GF-D8 (cell line): ENCODE data around the gene ABLIM2.

Experiments
- DNase-seq: peaks from one replicate; lab custom pipeline; 2025; lab: John Stamatoyannopoulos, UW

ABLIM2 gene

GRCh38 chr4:8174970-8175369 is 16.4 kb upstream of the ABLIM2 start:
- no peak for DNase-seq

DNA sequence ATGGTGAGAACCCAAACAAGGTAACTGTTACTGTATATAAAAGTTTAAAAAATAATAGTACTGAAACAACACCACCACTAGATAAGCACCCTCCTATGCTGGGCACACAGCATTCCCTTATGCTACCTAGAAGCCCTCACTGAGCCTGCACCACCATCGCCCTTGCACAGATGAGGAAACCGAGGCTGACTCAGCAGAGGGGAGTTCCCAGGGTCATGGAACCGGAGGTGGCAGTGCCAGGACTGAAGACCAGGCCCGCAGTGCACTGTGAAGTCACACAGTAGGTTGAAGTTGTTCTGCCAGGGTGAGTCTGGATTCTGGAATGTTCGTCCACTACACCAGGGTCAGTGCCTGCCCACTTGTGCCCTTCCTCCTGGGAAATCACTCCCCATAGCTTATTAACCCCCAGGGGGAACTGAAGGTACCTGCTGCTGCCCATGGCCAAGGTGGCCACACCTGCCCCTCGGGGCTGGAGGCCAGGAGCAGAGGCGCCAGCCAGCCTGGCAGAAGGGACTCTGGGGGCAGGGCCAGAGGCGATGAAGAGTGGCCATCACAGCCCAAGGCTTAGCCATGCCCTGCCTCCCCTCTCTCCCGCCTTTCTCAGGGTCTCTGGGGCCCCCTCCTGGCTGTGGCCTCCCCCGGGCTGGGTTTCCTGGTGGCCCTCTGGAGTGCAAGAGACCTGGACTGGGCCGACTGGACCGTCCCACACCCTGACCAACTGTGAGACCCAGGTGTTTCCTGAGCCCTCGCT is 15.1 kb upstream of the ABLIM2 start:
- no peak for DNase-seq

DNA sequence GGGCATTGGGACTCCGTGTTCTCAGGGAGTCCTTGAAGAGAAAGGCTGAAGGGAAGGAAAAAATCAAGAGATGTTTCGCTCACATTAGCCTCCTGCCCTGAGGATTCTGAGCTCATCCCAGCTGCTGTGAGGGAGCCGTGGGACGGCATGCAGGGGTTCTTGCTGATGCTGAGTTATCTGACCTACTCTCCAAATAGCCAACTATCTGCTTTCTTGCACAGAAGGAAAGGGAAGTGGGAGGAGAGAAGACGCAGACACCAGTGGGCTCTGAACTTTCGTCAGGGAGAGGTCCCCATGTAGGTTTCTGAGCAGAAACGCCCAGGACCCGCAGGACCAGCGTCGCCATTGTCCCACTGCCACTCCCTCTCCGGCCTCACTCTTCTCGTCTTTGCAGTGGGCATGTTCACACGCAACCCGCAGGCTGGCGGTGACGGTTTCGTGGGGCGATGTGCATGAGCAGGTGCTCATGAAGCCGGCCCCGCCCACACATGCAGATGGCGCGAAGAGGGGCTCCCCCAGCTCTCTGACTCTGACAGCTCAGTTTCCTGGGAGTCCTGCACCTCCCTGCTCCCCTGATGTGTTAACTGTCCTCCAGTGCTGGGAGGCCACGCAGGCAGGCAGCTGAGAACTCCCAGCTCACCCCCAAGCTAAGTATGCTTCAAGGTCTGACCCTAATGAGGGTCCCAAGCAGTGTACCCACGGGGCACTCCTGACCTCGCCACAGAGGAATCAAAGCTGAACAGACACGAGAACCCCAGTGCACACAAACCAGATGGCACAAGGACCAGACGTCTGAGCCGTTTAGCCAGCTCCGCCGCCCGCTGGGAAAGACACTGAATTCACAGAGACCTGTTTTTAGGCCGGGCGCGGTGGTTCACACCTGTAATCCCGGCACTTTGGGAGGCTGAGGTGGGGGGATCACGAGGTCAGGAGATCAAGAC is 13.6 kb upstream of the ABLIM2 start:
- no peak for DNase-seq

GRCh38 chr4:8171266-8171665 is 12.7 kb upstream of the ABLIM2 start:
- DNase-seq, result no peak

DNA sequence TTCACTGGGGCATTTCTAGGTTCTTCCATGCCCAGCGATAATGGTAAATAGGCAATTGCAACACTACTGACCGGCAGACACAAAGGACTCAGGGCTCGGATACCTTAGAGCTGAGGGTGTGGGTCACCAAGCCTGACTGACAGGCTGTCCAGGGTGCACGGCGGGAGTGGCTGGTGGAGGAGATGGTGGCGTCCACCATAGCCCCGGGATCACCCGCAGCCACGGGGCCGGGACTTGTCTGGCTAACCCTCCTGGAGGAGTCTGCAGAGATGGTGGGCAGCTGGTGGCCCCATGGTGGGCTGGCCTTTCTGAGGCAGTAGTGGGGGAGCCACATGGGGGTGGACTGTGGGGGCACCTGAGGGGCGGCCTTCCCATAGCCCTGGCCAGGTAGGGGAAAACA is 11.7 kb upstream of the ABLIM2 start:
- no peak for DNase-seq

GRCh38 chr4:8169763-8170162 is 11.2 kb upstream of the ABLIM2 start:
- DNase-seq, result no peak

DNA sequence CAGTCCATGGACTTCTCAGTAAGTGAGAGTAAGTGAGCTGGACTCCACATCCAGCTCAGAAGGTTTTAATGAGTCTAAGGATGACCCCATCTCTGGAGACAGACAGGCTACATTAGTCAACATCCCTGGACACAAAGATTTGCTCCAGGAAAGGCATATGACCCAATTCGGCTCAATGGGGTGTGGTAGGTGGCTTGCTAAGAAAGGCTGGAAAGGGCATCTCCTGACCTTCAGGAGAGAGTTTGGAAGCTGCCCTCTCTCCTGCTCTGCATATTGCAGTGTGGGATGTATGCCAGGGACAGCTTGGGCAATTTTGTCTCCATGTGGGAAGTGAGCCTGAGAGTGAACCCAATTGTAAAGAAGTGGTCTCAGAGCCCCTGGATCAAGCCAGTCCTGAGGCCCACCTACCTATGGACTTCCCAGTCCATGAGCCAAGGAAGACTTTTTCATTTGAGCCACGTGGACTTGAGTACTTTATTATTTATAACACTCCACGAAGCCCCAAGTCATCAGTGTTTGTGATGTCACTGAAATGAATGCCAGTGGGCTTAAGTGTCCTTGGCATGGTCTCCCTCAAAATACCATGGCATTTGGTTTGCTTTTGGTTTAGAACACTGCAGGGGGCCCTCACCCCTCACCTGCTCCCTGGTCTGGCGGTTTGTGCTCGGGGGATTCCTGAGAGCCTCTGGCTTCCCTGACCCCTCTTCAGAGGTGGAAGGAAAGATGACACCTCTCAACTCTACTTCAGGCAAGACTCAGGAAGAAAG is 10.4 kb upstream of the ABLIM2 start:
- no peak for DNase-seq

DNA sequence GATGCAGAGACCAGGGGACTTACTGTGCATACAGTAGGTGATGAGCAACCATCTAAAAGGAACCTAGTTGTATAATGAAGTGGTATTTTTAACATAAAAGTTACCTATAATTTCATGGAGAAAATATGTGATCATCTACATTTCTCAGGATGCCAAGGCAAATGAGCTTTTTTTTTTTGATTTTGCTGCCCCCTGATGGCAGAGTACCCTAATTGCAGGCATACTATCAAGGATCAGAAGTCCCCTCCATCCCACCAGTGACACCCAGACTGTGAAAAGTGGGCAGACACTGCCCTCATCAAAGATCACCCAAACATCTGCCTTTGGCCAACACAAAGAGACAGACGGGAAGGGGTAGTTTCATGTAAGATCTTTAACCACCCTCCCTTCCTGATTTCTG is 9.6 kb upstream of the ABLIM2 start:
- no peak for DNase-seq

- no peak for DNase-seq
Observed at GRCh38 chr4:8167815-8168214, 9.2 kb upstream of the ABLIM2 start.

GRCh38 chr4:8167291-8167690 is 8.7 kb upstream of the ABLIM2 start:
- no peak for DNase-seq

GRCh38 chr4:8165374-8165896 is 6.8 kb upstream of the ABLIM2 start:
- no peak for DNase-seq

GRCh38 chr4:8164687-8165086 is 6.1 kb upstream of the ABLIM2 start:
- no peak for DNase-seq

DNA sequence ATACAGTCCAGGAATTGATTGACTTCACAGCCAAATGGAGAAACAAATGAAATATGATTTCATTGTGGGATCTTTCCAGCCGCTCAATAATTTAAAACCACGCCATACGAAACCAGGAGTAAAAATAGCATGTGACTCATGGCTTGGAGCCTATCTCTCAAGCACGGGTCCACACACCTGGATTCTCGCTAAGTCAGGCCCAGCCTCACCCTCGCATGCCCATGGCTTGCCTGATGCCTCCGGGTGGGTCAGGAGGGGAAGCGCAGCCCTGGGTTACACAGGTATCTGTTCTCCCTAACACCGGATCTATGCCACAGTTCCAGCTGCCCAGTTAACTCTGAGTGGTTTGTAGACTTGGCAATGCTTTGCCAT is 5.6 kb upstream of the ABLIM2 start:
- no peak for DNase-seq

GRCh38 chr4:8163436-8164193 is 5.0 kb upstream of the ABLIM2 start:
- DNase-seq, result no peak

DNA sequence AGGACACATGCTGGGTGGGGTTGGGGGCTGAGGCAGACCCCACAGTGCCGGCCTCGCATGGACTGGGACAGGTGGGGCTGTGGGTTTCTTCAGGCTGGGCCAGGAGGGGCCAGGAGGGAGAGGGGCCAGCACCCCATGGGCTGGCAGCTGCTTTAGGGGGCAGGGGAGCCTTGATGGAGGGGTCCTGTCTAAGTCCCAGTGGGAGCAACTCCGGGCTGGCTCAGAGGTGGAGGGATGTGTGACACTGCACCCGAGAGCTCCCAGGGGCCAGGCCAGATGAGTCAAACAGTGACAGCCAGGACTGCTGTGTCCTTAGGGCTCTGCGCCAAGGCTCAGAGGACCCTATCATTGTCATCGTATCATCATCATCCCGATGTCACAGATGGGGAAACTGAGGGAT is 4.4 kb upstream of the ABLIM2 start:
- DNase-seq, result no peak

DNA sequence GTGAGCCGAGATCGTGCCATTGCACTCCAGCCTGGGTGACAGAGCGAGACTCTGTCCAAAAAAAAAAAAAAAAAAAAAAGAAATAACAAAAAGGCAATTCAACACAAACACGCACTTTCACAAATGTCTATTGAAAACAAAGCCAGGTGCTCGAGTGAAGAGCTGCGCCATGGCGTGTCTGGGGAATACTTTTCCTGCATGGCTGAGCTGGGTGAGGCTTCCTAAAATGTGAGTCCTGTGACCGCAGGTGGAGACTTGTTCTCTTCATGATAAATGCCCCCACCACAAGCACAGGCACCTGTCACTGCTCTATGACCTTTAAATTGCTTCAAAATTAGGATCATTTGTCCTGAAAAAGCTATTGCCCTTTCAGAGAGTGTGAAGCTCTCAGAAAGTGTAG is 4.0 kb upstream of the ABLIM2 start:
- DNase-seq, result no peak

DNA sequence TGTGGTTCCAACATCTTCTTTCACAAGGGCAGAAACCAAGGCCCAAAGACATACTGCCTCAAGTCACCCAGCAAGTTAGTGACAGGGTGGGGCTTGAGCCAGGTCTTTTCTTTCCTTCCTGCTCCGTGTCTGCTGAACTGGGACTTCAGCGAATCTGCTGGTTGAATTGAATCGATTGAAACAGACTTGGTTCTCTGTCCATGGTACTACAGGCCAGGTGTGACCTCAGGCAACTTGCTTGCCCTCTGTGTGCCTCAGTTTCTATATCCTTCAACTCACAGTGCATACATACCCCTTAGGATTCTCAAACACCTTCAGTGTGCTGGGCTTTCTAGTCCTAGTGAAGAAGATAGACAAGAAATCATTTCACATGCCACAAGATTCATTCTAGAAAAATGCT is 2.0 kb upstream of the ABLIM2 start:
- DNase-seq, result no peak

DNA sequence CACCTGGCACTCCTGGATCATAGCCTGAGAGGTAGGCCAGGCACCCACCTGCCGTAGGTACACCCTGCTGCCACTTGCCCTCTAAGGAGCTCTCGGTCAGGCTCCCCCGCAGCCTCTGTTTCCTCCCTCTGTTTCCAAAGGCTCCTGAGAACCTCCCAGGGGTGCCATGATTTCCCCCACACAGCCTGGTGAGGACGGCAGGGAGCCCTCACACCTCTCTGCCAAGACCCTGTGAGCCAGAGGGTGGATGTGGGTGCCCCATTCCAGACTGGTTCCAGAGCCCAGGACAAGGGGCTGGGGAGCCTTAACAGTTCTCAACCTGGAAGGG is 1.6 kb upstream of the ABLIM2 start:
- no peak for DNase-seq

DNA sequence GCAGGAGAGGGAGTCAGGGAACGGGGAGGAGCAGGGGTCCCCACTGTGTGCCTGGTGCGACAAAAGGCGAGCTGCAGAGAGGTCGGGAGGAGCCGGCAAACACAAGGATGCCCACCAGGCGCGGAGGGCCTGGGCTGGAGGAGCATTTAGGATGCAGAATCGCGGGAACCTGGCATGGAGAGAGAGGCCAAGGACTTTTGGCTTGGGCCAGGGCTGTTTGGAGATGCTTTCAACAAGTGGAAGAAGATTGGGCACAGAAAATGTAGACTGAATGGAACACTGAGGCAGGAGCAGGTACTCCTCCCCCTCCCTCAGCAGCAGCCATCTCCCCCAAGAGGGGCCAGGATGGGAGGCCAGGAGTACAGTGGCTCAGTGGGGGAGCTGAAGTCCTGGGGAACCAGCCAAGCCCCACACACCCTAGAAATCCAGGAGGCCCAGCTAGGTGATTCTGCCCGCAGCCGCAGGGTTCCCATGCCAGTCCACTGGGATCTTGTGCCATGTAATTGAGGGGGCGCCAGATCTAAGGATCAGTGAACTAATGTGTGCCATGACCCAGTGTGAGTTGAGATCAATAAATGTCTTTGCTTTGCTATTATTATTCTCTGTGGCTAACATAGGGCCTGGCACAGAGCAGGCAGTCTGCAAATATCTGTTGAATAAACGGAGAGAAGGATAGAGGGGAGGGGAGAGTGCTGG is 1.1 kb upstream of the ABLIM2 start:
- DNase-seq, result no peak

DNA sequence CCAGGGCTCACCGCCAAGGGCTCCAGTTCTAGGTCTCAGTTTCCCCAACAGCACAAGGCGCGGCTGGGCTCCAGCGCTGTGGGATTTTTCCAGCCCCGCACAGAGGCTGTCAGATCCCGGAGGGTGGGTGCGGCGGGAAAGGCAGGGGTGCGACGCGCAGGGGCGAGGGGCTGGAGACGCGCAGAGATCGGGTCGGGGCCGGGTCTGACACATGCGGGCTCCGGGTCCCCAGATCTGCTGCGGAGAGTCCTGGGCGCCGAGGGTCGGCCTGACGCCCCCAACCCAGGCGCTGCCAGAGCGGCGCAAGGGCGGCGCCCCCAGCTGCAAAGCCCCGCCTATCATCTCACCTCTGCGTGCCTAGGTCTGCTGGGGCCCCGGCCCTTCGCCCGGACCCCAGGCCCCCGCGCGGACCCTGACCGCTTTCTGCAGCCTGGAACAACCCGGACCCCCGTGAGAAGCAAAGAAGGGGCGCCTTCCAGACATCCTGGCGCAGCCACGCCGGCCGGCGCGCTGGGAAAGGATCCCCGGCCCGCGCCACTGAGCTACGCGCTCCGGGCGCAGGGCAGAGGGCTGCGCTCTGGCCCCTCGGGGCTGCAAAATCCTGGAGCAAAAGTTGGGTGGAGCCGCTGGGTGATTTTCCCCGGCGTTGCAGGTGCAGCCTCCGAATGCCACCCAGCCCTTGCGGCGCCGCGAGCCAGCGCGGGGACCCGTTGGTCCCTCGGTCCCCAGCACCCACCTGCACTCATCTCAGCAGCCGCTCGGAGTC is 486 bp downstream of the ABLIM2 start:
- no peak for DNase-seq
